Astrocyte (in vitro differentiated cells and primary cell): ENCODE data around the gene PBX3. TPM values are rescaled to one million over a fixed set of nuclear protein-coding genes. Genes with fewer than 3 reads are reported as not detected.

Source experiments
- DNase-seq: peaks from one replicate; pipeline ENCODE4 v3.0.0-alpha.2; 2010; ENCODE audit warnings: low read depth
- FAIRE-seq: peaks from 2 replicates; lab custom pipeline; 2011; peaks lifted over from hg19 to GRCh38; lab: Jason Lieb, UNC
- H2AFZ ChIP-seq: 2 replicates; pipeline ENCODE4 v1.6.0; 2012; ENCODE audit warnings: low read depth, low read length, inconsistent platforms
- H3K27ac ChIP-seq: 2 replicates; pipeline ENCODE4 v1.5.1; 2011; ENCODE audit warnings: low read depth, low read length, inconsistent platforms
- H3K27me3 ChIP-seq: 2 replicates; pipeline ENCODE4 v1.6.0; 2011; ENCODE audit warnings: low read length, inconsistent platforms; ENCODE audit not compliant: insufficient read depth
- H3K36me3 ChIP-seq: 2 replicates; pipeline ENCODE4 v1.5.1; 2011; ENCODE audit warnings: low read length, inconsistent platforms; ENCODE audit not compliant: insufficient read depth
- H3K4me1 ChIP-seq: 2 replicates; pipeline ENCODE4 v1.5.1; 2011; ENCODE audit warnings: low read length, inconsistent platforms; ENCODE audit not compliant: insufficient read depth
- H3K4me2 ChIP-seq: 2 replicates; pipeline ENCODE4 v1.6.0; 2012; ENCODE audit warnings: low read length, inconsistent platforms
- H3K4me3 ChIP-seq: 2 replicates; pipeline ENCODE4 v1.5.1; 2011; ENCODE audit warnings: low read depth, mild to moderate bottlenecking, low read length, inconsistent platforms; ENCODE audit not compliant: insufficient read depth
- H3K79me2 ChIP-seq: 2 replicates; pipeline ENCODE4 v1.6.0; 2012; ENCODE audit warnings: mild to moderate bottlenecking, low read length, inconsistent platforms; ENCODE audit not compliant: insufficient read depth
- H3K9ac ChIP-seq: 2 replicates; pipeline ENCODE4 v1.6.0; 2012; ENCODE audit warnings: mild to moderate bottlenecking, low read length, inconsistent platforms
- H3K9me3 ChIP-seq: 2 replicates; pipeline ENCODE4 v1.5.1; 2012; ENCODE audit warnings: low read depth, mild to moderate bottlenecking, low read length, inconsistent platforms; ENCODE audit not compliant: insufficient read depth
- H4K20me1 ChIP-seq: 2 replicates; pipeline ENCODE4 v1.6.0; 2012; ENCODE audit warnings: low read length, inconsistent platforms; ENCODE audit not compliant: insufficient read depth
- H3K27ac Mint-ChIP-seq: one replicate; pipeline ENCODE4 v1.8.0; 2021; ENCODE audit warnings: mild to moderate bottlenecking, mixed read lengths; ENCODE audit not compliant: unreplicated experiment
- H3K27me3 Mint-ChIP-seq: one replicate; pipeline ENCODE4 v1.8.0; 2021; ENCODE audit warnings: low read depth, mixed read lengths; ENCODE audit not compliant: unreplicated experiment
- H3K36me3 Mint-ChIP-seq: one replicate; pipeline ENCODE4 v1.8.0; 2021; ENCODE audit warnings: low read depth, mixed read lengths; ENCODE audit not compliant: unreplicated experiment
- H3K4me1 Mint-ChIP-seq: one replicate; pipeline ENCODE4 v1.8.0; 2021; ENCODE audit warnings: low read depth, mixed read lengths; ENCODE audit not compliant: unreplicated experiment
- H3K4me3 Mint-ChIP-seq: one replicate; pipeline ENCODE4 v1.8.0; 2021; ENCODE audit warnings: mild to moderate bottlenecking, moderate library complexity, mixed read lengths; ENCODE audit not compliant: unreplicated experiment
- H3K9me3 Mint-ChIP-seq: one replicate; pipeline ENCODE4 v1.8.0; 2021; ENCODE audit warnings: mild to moderate bottlenecking, mixed read lengths; ENCODE audit not compliant: unreplicated experiment
- CTCF ChIP-seq: IDR thresholded peaks from 2 replicates; pipeline ENCODE4 v1.5.1; 2011; ENCODE audit warnings: low read depth, mild to moderate bottlenecking, inconsistent platforms, low read length, moderate library complexity; ENCODE audit not compliant: insufficient read depth
- EZH2 ChIP-seq: IDR thresholded peaks from 2 replicates; pipeline ENCODE4 v1.6.1; 2012; ENCODE audit warnings: mild to moderate bottlenecking, low read length, inconsistent platforms; ENCODE audit not compliant: insufficient read depth
- total RNA-seq: library from RNA; stranded (reverse); gene quantifications from 2 replicates; pipeline ENCODE4 v1.2.1, GENCODE V29; 2021

Gene PBX3
- total RNA-seq, 1 donor from 2014 or later: 51.2 TPM

GRCh38 chr9:125908136-125908535, 161.0 kb downstream of the PBX3 start:
- Histone ChIP-seq H3K4me3 (no peak overlapping the region), H4K20me1 (no peaks in the 10 kb centered on the region), H3K27me3 (no peaks in the 10 kb centered on the region), H3K4me1 (peaks cover 12% of the 10 kb centered on the region), H3K9ac (no peak overlapping the region), H3K36me3 (no peaks in the 10 kb centered on the region), H2AFZ (no peak overlapping the region), H3K9me3 (no peaks in the 10 kb centered on the region), H3K4me2 (no peak overlapping the region), H3K27ac (no peak overlapping the region), H3K79me2 (peaks cover 20% of the 10 kb centered on the region)
- Mint-ChIP-seq H3K27me3 (no peaks in the 10 kb centered on the region), H3K9me3 (no peaks in the 10 kb centered on the region), H3K4me3 (no peak overlapping the region), H3K4me1 (peaks cover 56% of the 10 kb centered on the region), H3K36me3 (no peaks in the 10 kb centered on the region), H3K27ac (peak overlapping the region; percentile 29)
- no peak for DNase-seq
- TF ChIP-seq CTCF (no peak), EZH2 (no peak)
- no peak for FAIRE-seq

GRCh38 chr9:125908966-125909365, 161.8 kb downstream of the PBX3 start:
- no peak overlapping the region for H3K4me3 Mint-ChIP-seq
- Histone ChIP-seq H2AFZ (no peak overlapping the region), H3K4me3 (no peak overlapping the region), H3K9ac (no peak overlapping the region), H3K36me3 (no peaks in the 10 kb centered on the region), H3K27ac (no peak overlapping the region), H3K9me3 (no peaks in the 10 kb centered on the region), H3K27me3 (no peaks in the 10 kb centered on the region), H3K4me1 (peaks cover 12% of the 10 kb centered on the region), H3K4me2 (no peak overlapping the region), H3K79me2 (peaks cover 17% of the 10 kb centered on the region), H4K20me1 (no peaks in the 10 kb centered on the region)
- no peaks in the 10 kb centered on the region for H3K9me3 Mint-ChIP-seq
- no peaks in the 10 kb centered on the region for H3K27me3 Mint-ChIP-seq
- TF ChIP-seq CTCF: no peak
- DNase-seq (no peak), FAIRE-seq (no peak)
- H3K27ac Mint-ChIP-seq: no peak overlapping the region
- H3K4me1 Mint-ChIP-seq: peaks cover 56% of the 10 kb centered on the region
- H3K36me3 Mint-ChIP-seq: no peaks in the 10 kb centered on the region

GRCh38 chr9:125909459-125909858, 162.3 kb downstream of the PBX3 start:
- Mint-ChIP-seq H3K27ac (no peak overlapping the region), H3K27me3 (no peaks in the 10 kb centered on the region), H3K9me3 (no peaks in the 10 kb centered on the region), H3K36me3 (no peaks in the 10 kb centered on the region), H3K4me1 (peaks cover 51% of the 10 kb centered on the region), H3K4me3 (no peak overlapping the region)
- Histone ChIP-seq H3K9me3 (no peaks in the 10 kb centered on the region), H4K20me1 (no peaks in the 10 kb centered on the region), H3K27ac (no peak overlapping the region), H2AFZ (no peak overlapping the region), H3K79me2 (peaks cover 13% of the 10 kb centered on the region), H3K27me3 (no peaks in the 10 kb centered on the region), H3K4me1 (peaks cover 10% of the 10 kb centered on the region), H3K4me3 (no peak overlapping the region), H3K9ac (no peak overlapping the region), H3K4me2 (no peak overlapping the region), H3K36me3 (no peaks in the 10 kb centered on the region)
- DNase-seq (no peak), FAIRE-seq (no peak)
- TF ChIP-seq CTCF (no peak), EZH2 (no peak)
